HG03432 (cell line): Measurements from ENCODE around the gene ABR.

Experiments used
- ATAC-seq: cut with Tn5 transposase; IDR thresholded peaks from one replicate; pipeline ENCODE4 v1.9.1; 2021; ENCODE audit warnings: mild to moderate bottlenecking, moderate library complexity; ENCODE audit not compliant: unreplicated experiment

Gene ABR

DNA sequence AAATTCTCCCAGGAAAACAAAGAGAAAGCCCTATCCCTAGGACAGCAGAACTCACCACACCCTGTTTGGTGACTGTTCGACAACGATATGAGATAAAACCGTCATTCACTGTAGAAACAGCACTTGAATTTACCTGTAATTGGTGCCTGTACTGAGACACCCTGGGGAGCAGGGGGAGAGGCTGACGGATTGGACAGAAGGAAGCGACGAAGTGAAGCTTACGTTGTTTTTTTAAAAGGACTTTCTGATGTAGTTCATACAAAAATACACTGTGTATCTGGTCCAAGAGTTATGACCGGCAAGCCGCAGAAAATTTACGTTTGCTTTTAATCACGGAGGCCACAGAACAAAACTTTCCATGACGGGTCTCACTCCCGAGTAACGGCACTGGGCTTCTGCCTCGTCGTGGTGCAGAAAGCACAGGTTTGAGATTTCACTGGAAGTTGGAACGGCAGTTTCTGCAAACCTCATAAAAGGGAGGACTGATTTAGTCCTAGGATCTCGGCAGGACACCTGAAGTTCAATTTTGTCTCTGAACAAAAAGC is 209.9 kb downstream of the ABR start:
- ATAC-seq: no peak

DNA sequence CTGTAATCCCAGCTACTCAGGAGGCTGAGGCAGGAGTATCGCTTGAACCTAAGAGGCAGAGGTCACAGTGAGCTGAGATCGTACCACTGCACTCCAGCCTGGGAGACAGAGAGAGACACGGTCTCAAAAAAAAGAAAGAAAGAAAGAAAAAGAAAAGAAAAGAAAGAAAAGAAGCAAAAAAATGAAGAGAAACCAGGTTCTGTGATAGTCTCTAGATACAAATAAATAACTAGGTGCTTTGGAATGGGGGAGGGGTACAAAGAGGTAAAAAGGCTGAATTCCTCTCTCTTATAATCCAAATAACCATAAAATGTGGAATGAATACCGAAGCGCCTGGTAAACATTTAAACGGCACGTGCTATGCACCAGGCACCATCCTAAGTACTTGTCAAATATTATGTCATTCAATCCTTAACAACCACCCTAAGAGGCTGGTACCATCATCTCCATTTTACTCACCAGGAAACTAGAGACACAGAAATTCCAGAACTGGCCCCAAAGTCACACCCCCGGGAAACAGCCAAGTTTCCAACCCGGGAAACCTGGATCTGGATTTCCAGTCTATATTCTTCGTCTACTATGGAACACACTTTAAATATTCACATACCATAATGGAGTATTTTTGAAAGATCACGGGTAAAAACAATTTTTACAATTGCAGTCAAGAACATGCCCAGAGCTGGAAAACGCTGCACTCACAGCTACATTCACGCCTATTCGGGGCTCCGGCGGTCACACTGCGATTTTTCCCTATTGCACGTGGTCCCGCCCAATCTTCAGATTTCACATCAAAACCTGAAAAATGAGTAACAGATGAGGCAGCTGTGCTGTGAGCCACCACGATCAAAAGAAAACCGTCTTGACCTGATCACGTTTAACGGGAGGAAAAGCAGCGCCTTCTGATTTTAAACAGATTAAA is 210.7 kb downstream of the ABR start:
- no peak for ATAC-seq

DNA sequence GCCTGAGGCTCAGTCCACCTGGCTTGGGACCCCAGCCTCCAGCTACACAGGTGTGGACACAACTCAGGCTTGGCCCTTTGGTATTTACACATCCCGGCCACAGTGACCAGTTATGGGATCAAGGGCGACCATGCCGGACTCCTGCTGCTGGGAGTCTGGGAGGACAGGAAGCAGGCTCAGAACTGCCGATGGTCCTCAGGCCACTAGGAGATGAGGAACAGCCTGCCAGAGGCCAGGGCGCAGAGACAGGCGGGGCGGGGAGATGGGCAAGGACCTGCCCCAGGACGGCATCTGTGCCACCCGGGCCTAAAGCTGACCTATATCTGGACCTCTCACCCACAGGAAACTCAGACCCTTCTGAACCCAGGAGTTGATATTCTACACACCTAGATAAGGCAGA is 212.7 kb downstream of the ABR start:
- no peak for ATAC-seq

DNA sequence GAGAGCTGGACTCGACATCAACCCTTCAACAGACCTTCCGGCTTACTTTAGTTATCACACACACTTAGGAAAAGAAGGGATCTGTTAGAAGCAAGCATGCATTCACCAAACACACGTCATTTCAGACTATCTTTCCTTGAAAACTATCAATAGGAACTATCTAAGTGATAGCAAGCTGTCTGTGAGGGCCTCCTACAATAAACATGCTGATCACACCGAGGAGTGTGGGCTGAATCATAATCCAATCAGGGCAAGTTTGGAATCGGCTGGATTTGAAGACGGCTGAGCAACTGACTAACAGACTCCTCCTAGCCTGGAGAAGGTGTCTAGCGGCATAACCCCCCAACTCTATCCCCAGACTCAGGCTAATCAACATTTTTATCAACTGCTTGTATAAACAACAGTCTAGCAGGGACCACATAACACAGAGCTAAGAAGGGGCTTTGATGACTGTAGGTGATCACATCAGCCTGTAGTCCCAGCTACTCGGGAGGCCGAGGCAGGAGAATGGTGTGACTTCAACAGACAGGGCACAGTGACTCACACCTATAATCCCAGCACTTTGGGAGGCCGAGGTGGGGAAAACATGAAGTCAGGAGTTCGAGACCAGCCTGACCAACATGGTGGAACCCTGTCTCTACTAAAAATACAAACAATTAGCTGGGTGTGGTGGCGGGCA is 214.3 kb downstream of the ABR start:
- no peak for ATAC-seq

DNA sequence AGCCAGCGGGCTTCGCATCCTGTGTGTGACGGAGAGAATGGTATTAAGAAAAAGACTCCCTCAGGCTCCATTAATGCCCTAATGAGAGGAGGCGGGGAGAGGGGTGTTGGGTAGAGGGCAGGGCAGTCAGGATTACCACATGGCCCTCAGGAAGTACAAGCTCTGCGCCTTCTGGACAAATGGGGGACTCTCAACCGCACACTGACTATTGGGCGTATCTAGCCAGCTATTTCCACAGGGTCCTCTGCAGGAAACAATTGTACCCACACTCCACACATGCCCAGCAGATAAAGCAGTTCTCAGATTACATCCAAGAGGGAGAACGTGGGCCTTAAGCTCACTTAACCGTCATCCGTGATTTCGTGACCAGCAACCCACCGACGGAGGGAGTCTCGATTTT is 214.9 kb downstream of the ABR start:
- no peak for ATAC-seq

DNA sequence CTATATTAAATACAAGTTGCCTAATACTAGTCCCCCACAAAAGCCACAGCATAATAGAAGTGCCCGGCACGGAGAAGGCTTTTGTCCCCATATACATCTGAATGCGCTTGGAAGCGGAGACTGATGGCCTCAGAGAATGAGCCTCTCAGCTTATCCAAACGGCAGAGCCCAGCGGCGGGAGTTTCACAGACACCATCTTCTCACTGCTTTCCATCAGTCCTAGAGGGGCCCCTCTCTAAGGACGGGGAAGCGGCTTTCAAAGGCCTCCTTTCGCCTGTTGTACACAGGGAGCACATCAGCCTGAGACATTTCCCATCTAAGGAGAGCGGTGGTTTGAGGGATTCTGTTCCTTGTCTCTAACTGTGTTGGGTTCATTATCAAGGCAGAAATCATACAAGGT is 217.1 kb downstream of the ABR start:
- no peak for ATAC-seq

DNA sequence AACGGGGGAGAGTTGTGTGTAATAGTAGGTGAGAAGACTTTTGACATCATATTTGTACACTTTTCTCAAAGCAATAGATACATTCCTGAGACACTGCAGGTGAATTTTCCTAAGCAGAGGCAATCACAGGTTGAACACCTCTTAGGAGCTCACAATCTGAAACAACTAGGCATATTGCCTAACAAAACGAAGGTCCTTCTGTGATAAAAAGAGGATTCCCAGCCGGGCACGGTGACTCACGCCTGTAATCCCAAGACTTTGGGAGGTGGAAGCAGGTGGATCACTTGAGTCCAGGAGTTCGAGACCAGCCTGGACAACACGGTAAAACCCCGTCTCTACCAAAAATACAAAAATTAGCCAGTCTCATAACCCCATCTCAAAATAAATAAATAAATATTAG is 217.6 kb downstream of the ABR start:
- ATAC-seq: no peak

DNA sequence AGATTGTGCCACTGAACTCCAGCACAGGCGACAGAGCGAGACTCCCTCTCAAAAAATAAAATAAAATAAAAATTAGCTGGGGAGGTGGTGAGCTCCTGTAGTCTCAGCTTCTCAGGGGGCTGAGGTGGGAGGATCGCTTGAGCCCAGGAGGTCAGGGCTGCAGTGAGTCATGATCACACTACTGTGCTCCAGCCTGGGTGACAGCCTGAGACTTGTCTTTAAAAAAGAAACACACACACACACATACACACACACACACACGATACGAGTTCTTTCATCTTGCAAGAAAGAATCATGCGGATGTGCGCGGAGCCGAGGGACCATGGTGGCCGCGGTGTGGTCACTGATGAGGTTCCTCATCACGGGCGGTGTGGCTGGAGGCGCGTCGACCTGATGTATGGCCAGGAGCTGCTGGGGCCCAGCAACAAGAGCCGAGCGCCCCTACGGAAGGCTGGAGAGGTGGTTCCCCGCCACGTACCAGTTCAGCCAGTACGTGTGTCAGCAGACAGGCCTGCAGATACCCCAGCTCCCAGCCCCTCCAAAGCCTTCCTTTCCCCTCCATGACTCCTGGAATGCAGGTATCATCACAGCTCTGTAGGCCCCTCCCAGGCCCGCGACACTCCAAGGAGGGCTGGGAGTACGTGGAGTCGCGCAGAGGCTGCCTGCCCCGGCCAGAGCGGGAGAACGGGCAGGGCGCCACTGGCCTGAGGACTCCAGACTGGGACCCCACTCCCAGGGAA is 220.9 kb downstream of the ABR start:
- no peak for ATAC-seq

DNA sequence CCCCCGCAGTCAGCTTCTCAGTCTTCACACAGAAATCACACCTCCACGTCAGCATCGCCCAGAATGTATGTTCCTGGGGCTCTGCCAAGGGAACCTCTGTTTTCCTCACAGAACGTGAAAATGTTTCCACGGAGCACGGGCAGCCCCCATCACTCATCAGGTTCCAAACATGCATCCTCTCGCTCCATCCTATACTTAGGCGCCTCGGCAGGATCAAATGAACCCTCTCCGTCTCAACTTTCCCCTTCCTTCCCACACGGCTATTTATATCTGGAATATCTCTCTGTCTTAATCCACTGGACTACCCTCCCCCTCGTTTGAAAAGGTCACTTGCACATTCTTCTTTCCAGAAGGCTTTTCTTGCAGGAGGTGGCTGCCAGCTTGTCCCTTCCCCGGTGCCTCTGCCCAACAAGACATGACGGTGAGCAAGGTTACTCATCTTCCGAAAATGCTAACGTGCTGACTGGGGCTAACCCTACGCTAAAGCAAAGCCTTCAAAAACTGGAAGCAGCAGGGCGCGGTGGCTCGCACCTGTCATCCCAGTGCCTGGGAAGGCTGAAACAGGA is 221.8 kb downstream of the ABR start:
- no peak for ATAC-seq

DNA sequence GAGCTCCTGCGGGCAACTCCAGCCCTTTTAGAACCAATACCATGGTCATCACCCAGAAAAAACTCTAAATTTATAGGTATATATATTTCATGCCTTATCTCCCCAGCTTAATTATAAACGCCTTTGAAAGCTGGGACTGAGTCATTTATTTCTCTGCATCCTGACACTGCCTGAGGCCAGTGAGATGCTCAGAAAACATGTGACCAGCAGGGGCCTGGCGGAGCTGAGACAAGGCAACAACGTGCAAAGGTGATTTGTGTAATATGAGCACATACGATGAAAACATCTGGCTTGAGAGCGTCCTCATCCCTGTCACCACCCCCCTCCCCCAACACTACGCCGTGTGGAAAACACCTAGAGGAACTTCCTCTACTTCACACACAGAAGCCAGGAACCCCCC is 222.9 kb downstream of the ABR start:
- no peak for ATAC-seq

DNA sequence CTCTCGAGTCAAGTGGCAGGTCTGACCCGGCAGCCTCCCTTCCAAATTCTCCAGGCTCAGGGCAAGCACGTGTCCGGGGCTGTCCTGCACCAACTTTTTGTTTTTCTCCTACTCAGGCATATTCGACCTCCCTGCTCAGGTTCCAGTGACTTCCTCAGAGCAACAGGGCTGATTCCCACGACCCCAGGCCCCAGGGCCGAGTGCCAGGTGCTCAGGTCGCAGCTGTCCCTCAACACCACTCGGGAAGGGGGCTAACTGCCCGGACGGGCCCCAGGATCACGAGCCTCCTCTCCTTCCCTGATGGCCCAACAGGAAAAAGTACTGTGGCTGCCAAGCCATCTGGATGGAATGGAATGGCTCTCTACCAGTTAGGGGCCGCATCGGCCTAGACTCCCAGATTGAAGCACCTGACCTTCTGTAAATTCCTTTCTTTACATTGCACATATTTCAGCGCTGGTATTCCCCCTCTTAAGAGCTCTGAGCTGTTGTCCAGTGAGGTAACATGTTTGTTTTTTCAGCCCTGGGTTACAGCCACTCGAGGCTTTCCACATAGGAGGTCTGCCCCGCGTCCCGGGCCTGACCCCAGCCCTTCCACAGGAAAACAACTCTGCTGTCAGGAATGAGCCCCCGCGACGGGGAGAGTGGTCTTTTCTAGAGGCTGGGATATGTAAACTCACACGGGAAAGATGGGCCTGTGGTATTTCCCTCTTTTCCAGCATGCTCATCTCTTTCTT is 225.2 kb downstream of the ABR start:
- no peak for ATAC-seq

DNA sequence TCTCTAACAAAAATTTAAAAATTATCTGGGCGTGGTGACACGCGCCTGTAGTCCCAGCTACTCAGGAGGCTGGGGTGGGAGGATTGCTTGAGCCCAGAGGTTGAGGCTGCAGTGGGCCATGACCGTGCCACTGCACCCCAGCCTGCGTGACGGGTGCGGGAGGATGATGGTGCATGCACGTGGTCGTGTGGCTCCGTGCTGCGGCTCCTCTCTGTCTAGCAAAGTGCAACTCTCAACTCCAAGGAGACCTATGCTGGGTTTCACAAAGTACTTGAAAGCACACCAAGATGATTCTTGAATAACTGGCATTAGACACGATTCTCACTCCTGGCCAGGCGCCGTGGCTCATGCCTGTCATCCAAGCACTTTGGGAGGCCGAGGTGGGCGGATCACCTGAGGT is 226.0 kb downstream of the ABR start:
- ATAC-seq: no peak
